Caco-2 (cell line): ENCODE results near the gene ZMAT3. TPM values are rescaled to one million over a fixed set of nuclear protein-coding genes. Genes with fewer than 3 reads are reported as not detected.

ENCODE experiments used
- BruUV-seq: library from RNA; stranded (reverse); fragments of 400-500 nt; replicated peaks from 2 replicates; lab custom pipeline; 2021; lab: Mats Ljungman, UMichigan
- CTCF ChIA-PET: fragments of 300-600 bp; sonication (Branson Sonifier 250); formaldehyde crosslinking; loops from one replicate; lab custom pipeline; 2022; ENCODE audit warnings: antibody characterized with exemption; lab: Charles Lee
- POLR2A ChIA-PET: fragments of 300-600 bp; sonication (Branson Sonifier 250); formaldehyde crosslinking; loops from one replicate; lab custom pipeline; 2022; ENCODE audit warnings: antibody characterized with exemption; lab: Charles Lee
- DNase-seq, 2 experiments: peaks; one replicate each; pipeline versions ENCODE4 v3.0.0 to v3.0.0-alpha.2; 2020 to 2022
- H3K27me3 ChIP-seq: replicated peaks from 2 replicates; pipeline ENCODE4 v1.6.0; 2011; ENCODE audit warnings: low read length; ENCODE audit not compliant: control insufficient read depth, insufficient read depth
- H3K36me3 ChIP-seq: 2 replicates; pipeline ENCODE4 v1.5.1; 2011; ENCODE audit warnings: low read length; ENCODE audit not compliant: control insufficient read depth, insufficient read depth
- H3K4me1 ChIP-seq: fragments of 250-450 bp; sonication (Bioruptor Pico); 2 replicates; pipeline ENCODE4 v1.5.1; 2020; ENCODE audit warnings: mild to moderate bottlenecking
- H3K4me3 ChIP-seq: 2 replicates; pipeline ENCODE4 v1.5.1; 2011; ENCODE audit warnings: low read depth, mild to moderate bottlenecking, control low read depth, low read length
- H3K9me3 ChIP-seq: fragments of 250-450 bp; sonication (Bioruptor Pico); 2 replicates; pipeline ENCODE4 v1.5.1; 2020; ENCODE audit warnings: mild to moderate bottlenecking, moderate library complexity
- H3K27ac Mint-ChIP-seq: one replicate; pipeline ENCODE4 v1.8.0; 2022; ENCODE audit warnings: mixed read lengths; ENCODE audit not compliant: unreplicated experiment
- H3K27me3 Mint-ChIP-seq: one replicate; pipeline ENCODE4 v1.8.0; 2022; ENCODE audit warnings: mixed read lengths; ENCODE audit not compliant: insufficient read depth, unreplicated experiment
- H3K36me3 Mint-ChIP-seq: one replicate; pipeline ENCODE4 v1.8.0; 2022; ENCODE audit warnings: mild to moderate bottlenecking, mixed read lengths; ENCODE audit not compliant: insufficient read depth, unreplicated experiment
- H3K4me1 Mint-ChIP-seq: one replicate; pipeline ENCODE4 v1.8.0; 2022; ENCODE audit warnings: low read depth, mixed read lengths; ENCODE audit not compliant: unreplicated experiment
- H3K4me3 Mint-ChIP-seq: one replicate; pipeline ENCODE4 v1.8.0; 2022; ENCODE audit warnings: mild to moderate bottlenecking, moderate library complexity, mixed read lengths; ENCODE audit not compliant: unreplicated experiment
- H3K9me3 Mint-ChIP-seq: one replicate; pipeline ENCODE4 v1.8.0; 2022; ENCODE audit warnings: mixed read lengths; ENCODE audit not compliant: unreplicated experiment
- CTCF ChIP-seq, 2 experiments: fragments of 200-600 bp in 1 of 2; IDR thresholded peaks; 1 replicate in 1 of 2; 2 replicates in 1 of 2; pipeline versions ENCODE4 v1.5.1 to v1.8.0; 2011 to 2022; ENCODE audit warnings: antibody characterized with exemption in 1 of 2, control low read depth in 1 of 2, inconsistent platforms in 1 of 2, low read depth in 1 of 2, low read length in 1 of 2, mild to moderate bottlenecking in 1 of 2, moderate library complexity in 1 of 2; ENCODE audit not compliant: insufficient read depth in 1 of 2, severe bottlenecking in 1 of 2, unreplicated experiment in 1 of 2
- intact Hi-C: fragments of 100-400 bp; cut with micrococcal nuclease; formaldehyde crosslinking; loops from one replicate; pipeline ENCODE4 v1.10.0; 2022; ENCODE audit not compliant: unreplicated experiment
- total RNA-seq: library from RNA; stranded (reverse); gene quantifications from 2 replicates; pipeline ENCODE4 v1.2.3, GENCODE V29; 2022

ZMAT3 gene
- total RNA-seq, 1 experiment from 2014 or later: 7.6 TPM

- no peaks in the 10 kb centered on the region for H3K4me1 ChIP-seq
- Mint-ChIP-seq H3K4me3 (no peak overlapping the region), H3K27ac (no peak overlapping the region), H3K4me1 (no peaks in the 10 kb centered on the region), H3K9me3 (no peaks in the 10 kb centered on the region), H3K27me3 (peaks cover 5% of the 10 kb centered on the region), H3K36me3 (no peaks in the 10 kb centered on the region)
- H3K36me3 ChIP-seq: no peaks in the 10 kb centered on the region
- intact Hi-C loops: no loop called here
- no TSS peak for BruUV-seq
- ChIA-PET CTCF (no interaction called here), POLR2A (no interaction called here)
- TF ChIP-seq CTCF (IDR thresholded peaks at IDR 0.05; ENCODE audit: insufficient read depth in 1 of 2, low read depth in 1 of 2, low read length in 1 of 2, severe bottlenecking in 1 of 2, unreplicated experiment in 1 of 2): no peak
- H3K27me3 ChIP-seq: no peaks in the 10 kb centered on the region
- no peak overlapping the region for H3K4me3 ChIP-seq
- no peaks in the 10 kb centered on the region for H3K9me3 ChIP-seq
- DNase-seq: no peak
These were observed 22.2 kb upstream of the ZMAT3 start for GRCh38 chr3:179093807-179094206.

- ChIA-PET CTCF (no interaction called here), POLR2A (no interaction called here)
- Mint-ChIP-seq H3K36me3 (no peaks in the 10 kb centered on the region), H3K27ac (no peak overlapping the region), H3K4me3 (no peak overlapping the region), H3K9me3 (no peaks in the 10 kb centered on the region), H3K4me1 (no peaks in the 10 kb centered on the region), H3K27me3 (peaks cover 5% of the 10 kb centered on the region)
- Histone ChIP-seq H3K27me3 (no peaks in the 10 kb centered on the region), H3K9me3 (no peaks in the 10 kb centered on the region), H3K36me3 (no peaks in the 10 kb centered on the region), H3K4me3 (no peak overlapping the region), H3K4me1 (no peaks in the 10 kb centered on the region)
- no peak for DNase-seq
- intact Hi-C loops: no loop called here
- no peak for TF ChIP-seq CTCF (IDR thresholded peaks at IDR 0.05; ENCODE audit: insufficient read depth in 1 of 2, low read depth in 1 of 2, low read length in 1 of 2, severe bottlenecking in 1 of 2, unreplicated experiment in 1 of 2)
- BruUV-seq: no TSS peak
These were observed 19.5 kb upstream of the ZMAT3 start for GRCh38 chr3:179091113-179091512.

- no peak overlapping the region for H3K27ac Mint-ChIP-seq
These were observed 16.7 kb upstream of the ZMAT3 start for GRCh38 chr3:179088306-179088705.

More at GRCh38 chr3:179088306-179088705, 16.7 kb upstream of the ZMAT3 start:
- Mint-ChIP-seq H3K4me1 (no peaks in the 10 kb centered on the region), H3K27me3 (peaks cover 2% of the 10 kb centered on the region), H3K9me3 (no peaks in the 10 kb centered on the region), H3K4me3 (no peak overlapping the region), H3K36me3 (no peaks in the 10 kb centered on the region)
- DNase-seq: peak; percentile 16 to 37
- Histone ChIP-seq H3K27me3 (no peaks in the 10 kb centered on the region), H3K4me1 (no peaks in the 10 kb centered on the region), H3K4me3 (no peak overlapping the region), H3K36me3 (no peaks in the 10 kb centered on the region), H3K9me3 (no peaks in the 10 kb centered on the region)
- intact Hi-C loops: no loop called here
- ChIA-PET CTCF (no interaction called here), POLR2A (no interaction called here)
- no TSS peak for BruUV-seq
- TF ChIP-seq CTCF (IDR thresholded peaks at IDR 0.05; ENCODE audit: insufficient read depth in 1 of 2, low read depth in 1 of 2, low read length in 1 of 2, severe bottlenecking in 1 of 2, unreplicated experiment in 1 of 2): no peak
